Hindlimb muscle (tissue), 1 donor: Measurements from ENCODE around the gene ACTL10. TPM values are rescaled to one million over a fixed set of nuclear protein-coding genes. Genes with fewer than 3 reads are reported as not detected.

ENCODE experiments used
- DNase-seq: peaks from one replicate; pipeline ENCODE4 v3.0.0-alpha.2; 2013
- polyA plus RNA-seq: library from polyadenylated mRNA; unstranded; fragments of 120-200 nt; gene quantifications from one replicate; pipeline ENCODE4 v1.2.1, GENCODE V29; 2013; ENCODE audit not compliant: insufficient read length

Gene ACTL10
- polyA plus RNA-seq, 1 donor, result 0.46 TPM

GRCh38 chr20:33664085-33664761, 2.5 kb upstream of the ACTL10 start:
- no peak for DNase-seq

DNA sequence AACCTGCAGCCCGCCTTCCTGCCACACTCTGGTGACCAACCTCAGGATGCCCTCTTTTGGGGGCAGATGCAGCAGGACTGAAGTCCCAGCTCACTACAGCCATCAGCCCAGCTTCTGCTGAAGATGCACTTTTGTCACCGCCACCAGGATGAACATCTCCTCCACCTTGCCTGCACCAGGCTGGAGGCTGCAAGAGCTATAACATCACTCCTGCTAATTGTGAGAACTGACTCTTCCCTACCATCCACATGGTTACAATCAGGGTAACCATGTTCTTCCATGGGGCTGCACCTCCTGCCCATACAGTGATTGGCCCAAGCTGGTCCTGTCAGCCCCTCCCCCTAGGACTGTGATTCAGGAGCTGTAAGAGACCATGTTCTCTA, 2.0 kb upstream of the ACTL10 start:
- DNase-seq, result no peak

- DNase-seq, result no peak
These were observed 517 bp downstream of the ACTL10 start for GRCh38 chr20:33667245-33667675.

DNA sequence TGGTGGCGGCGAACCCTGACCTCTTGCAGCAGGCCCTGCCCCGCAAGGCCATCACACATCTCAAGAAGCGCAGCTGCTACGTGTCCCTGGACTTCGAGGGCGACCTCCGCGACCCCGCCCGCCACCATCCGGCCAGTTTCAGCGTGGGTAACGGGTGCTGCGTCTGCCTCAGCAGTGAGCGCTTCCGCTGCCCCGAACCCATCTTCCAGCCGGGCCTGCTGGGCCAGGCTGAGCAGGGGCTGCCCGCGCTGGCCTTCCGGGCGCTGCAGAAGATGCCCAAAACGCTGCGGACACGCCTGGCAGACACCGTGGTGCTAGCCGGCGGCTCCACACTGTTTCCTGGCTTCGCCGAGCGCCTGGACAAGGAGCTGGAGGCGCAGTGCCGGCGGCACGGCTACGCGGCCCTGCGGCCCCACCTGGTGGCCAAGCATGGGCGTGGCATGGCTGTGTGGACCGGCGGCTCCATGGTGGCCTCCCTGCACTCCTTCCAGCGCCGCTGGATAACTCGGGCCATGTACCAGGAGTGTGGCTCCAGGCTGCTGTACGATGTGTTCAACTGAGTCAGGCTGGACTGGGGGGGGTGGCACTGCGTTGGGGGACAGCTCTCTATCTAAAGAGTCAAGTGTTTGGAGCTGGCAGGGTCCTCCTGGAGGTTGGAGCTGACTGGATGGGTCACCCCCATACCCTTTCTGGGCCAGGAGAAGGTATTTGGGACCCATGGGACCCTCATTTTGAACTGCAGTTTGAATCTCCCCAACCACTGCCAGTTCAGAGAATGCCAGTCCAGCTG, 1.1 kb downstream of the ACTL10 start:
- DNase-seq, result peak; percentile 84

GRCh38 chr20:33668466-33669155, 1.9 kb downstream of the ACTL10 start:
- no peak for DNase-seq

DNA sequence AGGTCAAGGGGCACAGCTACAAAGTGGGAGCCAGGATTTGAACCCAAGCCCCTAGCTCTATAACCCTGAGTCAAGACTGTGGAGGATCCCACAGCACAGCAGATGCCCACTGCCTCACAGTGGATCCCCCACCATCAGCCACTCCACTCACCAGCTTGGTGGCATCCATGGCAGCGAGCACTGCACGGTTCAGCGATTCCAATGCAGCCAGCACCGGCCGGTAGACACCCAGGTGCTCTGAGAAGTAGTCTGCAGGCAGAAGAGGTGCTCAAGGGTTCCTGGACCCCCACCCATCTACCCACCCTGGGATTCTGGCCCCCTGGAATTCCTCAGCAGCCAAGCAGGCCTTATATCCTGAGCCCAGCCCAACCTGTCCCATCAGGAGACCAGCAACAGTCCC, 2.5 kb downstream of the ACTL10 start:
- DNase-seq, result no peak

DNA sequence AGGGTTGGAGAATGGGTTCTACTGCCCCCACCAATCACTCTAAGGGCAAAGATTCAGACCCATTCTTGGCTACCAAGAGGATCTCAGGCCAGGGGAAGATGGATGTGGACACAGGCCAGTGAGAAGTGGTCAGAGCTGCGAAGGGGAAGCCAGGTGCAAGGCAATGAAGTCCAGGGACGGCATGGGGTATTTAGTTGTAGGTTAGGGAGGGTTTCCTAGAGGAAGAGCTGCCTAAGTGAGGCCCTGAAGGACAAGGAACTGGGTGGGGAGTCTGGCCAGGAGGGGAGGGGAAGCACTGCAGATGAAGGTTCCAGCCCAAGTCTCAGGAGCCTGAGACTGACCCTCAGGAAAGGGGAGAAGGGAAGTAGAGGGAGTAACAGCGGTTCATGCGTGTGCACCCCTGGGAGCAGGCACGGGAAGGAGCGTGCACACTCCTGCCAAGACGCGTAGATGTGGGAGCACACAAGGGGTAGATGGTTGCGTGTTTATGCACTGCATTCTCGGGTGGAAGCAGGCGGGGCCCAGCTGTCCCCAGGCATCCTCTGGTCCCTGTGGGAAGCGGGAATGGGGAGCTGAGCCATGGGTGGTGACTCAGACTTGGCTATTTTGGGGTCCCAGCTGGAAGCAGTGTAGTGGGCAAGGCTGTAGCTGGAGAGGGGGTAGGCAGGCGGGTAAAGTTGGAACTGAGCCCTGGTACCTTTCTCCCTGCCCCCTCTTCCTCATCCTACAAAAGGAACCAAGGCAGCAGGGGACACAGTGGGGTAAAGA, 3.3 kb downstream of the ACTL10 start:
- no peak for DNase-seq

- DNase-seq, result no peak
These were observed 4.2 kb downstream of the ACTL10 start for GRCh38 chr20:33670715-33671499.

GRCh38 chr20:33671573-33672288, 5.0 kb downstream of the ACTL10 start:
- no peak for DNase-seq

GRCh38 chr20:33672426-33673113, 5.8 kb downstream of the ACTL10 start:
- DNase-seq, result no peak

GRCh38 chr20:33673114-33673409, 6.3 kb downstream of the ACTL10 start:
- no peak for DNase-seq

- DNase-seq, result no peak
These were observed 6.9 kb downstream of the ACTL10 start for GRCh38 chr20:33673410-33674293.

- DNase-seq, result peak; percentile 85
These were observed 7.8 kb downstream of the ACTL10 start, which contains the start of gene NECAB3 for GRCh38 chr20:33674294-33675135. NECAB3 (minus strand) TSS chr20:33674428; CDS start chr20:33674352, 76 bp downstream.

DNA sequence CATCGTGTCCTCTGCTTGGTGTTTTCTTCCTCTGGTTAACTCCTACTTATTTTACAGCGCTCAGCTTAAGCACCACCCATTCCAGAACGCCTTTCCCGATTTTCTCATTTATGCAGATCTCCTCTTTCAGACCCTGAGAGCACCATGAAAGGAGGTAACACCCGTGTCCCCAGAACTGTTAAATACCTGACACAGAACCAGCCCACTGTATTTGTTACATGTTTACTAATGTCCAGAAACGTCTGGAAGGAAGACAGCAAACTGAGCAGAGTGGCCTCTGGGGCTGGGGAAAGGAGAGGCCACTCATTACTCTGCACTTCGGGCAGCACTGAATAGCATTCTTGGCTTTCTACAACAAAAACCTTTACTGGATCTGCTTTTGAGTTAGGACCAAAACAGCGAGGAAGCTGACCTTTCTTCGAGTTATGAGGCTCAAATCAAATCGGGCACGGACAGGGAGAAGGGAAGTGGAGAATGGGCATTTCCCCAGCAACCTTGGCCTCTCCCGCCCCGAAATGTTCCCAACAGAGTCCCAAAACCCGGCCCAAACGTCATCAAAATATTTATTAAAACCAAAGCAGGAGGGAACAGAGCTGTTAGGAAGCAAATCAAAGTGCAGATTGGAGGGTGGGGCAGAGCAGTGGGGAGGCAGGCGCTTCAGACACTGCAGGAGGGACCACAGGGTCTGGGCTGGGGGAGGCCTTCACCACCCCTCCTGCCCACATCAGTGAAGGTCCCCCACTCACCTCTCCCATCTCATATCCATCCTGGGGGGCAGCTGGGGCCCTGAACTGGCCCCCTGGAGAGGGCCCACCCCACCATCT, 8.6 kb downstream of the ACTL10 start:
- DNase-seq, result peak; percentile 46

DNA sequence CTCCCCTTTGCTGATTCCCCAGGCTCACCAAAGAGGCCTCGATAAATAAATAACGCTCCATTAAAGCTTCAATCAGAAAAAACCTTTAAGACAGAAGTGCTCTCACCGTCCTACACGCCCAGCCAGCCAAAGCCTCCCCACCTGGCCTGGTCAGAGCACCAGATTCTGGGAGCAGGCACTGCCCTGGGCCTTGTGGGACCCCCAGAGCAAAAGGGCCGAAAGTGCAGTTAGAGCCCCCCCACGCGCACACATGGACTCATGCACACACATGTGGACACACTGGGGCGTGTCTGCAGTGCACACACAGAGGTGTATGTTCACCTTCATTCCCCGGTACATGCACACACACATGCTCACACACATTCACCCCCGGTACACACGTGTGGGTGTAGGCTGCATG, 9.4 kb downstream of the ACTL10 start:
- DNase-seq, result no peak

DNA sequence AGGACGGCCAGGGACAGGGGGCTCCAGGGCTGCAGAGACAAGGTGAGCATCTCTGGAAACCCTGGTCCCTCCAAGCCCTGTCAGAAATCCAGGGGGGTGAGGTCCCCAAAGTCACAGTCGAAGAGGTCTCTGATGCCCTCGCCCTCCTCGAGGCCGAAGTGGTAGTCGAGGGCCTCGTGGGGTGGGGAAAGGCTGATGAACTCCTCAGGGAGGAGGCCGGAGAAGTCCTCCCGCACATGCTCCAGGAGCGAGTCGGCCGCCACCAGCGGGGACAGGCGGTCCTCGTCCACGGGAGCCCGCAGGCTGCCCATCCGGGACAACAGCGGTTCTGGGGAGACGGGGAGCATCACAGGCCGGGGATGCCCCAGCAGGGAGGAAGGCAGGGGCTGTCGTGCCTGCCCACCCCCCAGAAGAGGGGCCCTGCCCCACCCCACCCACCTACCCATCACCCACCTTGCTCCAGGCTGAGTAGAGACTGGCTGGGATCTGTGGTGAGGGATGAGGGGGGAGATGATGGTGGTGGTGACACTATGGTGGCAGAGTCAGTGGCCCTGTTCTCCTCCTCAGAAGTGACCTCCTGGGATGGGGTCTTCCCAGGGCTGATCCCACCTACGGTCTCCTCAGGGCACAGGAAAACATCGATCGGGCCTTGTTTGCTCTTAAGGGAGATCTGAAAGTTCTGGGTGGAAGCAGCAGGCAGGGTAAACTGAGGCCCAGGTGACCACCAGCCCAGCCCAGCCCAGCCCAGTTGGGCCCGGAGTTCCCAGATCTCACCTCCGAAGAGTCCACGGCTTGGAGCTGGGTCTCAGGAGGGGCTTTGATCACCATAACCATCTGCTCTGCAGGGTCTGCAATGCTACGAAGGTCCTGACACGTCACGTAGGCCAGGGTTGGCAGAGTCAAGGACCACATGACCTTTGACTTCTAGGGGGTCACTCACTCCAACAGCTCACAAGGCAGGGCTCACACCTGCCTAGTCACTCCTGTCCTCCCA, 10.2 kb downstream of the ACTL10 start:
- no peak for DNase-seq
